SH-SY5Y (cell line): Measurements from ENCODE around the gene OLFM3.

Experiments
- GATA2 ChIP-seq: IDR thresholded peaks from 2 replicates; pipeline ENCODE4 v1.6.1; 2011; ENCODE audit warnings: mild to moderate bottlenecking, low read depth, low read length
- GATA3 ChIP-seq: IDR thresholded peaks from 2 replicates; pipeline ENCODE4 v1.6.1; 2011; ENCODE audit warnings: low read depth, mild to moderate bottlenecking, low read length, moderate library complexity

DNA sequence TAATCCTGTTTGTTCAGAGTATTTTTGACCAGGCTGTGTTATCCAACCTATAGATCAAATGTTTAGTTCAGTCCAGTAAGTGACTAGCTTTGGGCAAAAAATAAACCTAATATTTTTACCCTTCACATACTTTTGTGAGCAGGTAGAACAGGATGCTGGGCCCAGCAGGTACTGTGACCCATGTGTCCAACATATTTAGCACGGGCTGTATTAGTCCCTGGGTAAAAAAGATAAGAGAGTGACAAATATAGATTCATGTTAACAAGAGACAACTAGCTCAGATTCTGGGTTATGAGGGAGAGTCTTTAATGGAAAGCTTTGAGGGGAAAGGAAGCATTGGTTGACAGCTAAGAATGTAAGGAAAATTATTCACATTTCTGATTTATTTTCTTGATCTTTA lies 43.1 kb downstream of the OLFM3 start:
- TF ChIP-seq GATA2 = no peak
- TF ChIP-seq GATA3 = no peak
